HG03571 (cell line): ENCODE results near the gene NDST1.

Experiments used
- ATAC-seq: cut with Tn5 transposase; IDR thresholded peaks from one replicate; pipeline ENCODE4 v1.9.1; 2021; ENCODE audit not compliant: unreplicated experiment

NDST1 gene

DNA sequence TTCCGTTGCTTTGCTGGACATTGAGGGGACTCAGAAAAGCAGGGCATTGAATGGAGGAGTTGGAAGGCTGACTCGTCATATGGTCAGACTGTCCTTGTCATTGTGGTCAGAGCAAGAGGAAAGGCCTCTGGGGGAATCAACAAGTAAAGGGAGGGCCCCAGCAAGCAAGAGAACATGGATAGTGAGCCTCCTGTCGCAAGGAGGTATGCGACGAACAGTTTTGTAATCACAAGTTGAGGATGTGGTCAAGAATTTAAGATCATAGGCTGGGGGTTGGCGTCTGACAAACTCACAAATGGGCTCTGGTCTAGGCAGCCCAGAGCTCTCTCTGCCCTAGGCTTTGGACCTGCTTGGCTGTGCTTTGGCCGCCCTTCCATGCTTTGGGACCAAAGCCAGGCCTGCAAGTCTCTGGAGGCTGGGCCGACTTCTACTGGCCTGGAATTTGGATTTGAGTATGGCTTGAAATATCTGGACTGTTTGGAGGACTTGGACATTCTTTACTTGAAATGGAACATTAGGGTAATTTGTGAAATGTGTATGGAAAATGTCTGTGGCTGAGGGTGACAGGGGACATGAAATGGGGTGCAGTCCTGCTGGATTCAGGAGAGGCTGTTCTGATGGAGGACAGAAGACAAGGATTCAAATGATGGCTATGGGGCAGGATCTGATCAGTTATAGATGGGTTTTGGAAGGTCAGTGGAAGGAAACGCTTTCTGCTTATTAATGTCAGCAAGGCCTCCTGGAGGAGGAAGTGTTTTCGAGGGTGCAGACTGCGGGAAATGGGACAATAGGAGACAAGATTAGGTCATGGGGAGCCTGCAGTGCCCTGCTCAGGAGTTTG, 19.2 kb upstream of the NDST1 start:
- no peak for ATAC-seq

GRCh38 chr5:150489360-150490295, 18.3 kb upstream of the NDST1 start:
- ATAC-seq, result peak; percentile 68

- no peak for ATAC-seq
Measured at GRCh38 chr5:150490296-150490669, 17.6 kb upstream of the NDST1 start.

DNA sequence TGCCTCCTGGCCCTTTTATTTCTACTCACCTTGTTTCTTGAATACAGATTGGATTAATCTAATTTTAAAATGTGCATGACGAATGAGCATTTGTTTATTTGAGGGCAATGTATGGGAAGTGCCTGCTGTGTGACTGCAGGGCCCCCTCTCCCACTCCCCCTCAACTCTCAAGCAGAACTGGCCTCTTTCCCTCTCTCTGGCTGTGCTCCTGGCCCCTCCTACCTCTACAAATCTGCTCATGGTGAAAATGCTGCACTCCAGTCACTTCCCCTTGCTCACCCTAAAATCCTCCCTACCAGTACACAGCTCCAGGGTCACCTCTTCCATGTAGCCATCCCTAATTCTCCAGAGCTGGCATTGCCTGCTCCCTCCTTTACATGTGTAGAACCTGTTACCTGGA, 17.2 kb upstream of the NDST1 start:
- ATAC-seq, result no peak

- no peak for ATAC-seq
Measured at GRCh38 chr5:150491876-150492275, 16.1 kb upstream of the NDST1 start.

DNA sequence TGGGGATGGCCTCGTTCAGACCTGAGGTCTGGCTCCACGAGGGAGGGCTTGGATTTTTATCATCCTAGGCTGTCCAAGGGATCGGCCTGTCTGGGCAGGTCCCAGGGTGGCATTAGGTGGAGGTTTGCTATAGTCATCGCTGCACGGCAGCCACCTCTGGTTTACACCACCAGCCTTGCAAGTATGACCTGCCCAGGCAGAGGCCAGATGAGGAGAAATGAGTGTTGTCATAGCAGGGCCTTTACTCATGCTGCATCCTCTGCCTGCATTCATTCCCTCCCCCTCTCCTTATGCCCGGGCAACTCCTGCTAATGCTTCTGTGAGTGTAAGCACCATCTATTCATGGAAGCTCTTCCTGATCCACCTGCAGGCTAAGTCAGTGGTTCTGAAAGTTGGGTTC, 15.3 kb upstream of the NDST1 start:
- no peak for ATAC-seq

GRCh38 chr5:150496098-150496497, 11.8 kb upstream of the NDST1 start:
- ATAC-seq, result no peak

GRCh38 chr5:150496534-150496933, 11.4 kb upstream of the NDST1 start:
- no peak for ATAC-seq

DNA sequence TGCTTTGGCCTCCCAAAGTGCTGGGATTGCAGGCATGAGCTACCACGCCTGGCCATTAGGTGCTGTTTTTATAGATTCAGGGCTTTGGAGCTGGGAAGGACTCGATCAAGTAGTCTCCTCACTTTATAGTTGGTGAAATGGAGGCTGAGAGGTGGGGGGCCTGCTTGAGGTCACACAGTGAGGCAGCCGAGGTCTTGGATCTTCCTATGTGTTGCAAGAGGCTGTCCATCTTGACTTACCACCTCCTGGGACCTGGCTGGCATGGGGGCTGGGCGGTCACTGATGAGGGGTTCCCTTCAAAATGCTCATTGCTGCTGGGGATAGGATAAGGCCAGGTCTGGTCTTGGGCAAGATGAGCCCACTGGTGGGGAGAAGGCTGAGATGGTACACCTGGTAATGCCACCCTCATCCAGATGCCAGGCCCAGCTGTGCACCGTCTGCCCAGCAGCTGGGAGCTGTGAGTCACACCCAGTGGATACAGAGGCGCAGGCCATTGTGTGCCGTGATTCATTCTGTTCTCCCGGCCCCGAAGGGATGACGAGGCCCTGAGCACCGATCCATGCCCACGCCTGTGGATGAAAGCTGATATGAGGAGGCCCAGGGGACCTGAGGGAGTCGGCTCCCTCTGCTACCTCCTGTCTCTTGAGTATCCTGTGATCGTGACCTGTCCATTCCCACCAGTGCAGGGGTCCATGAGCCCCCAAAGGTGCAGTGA, 10.5 kb upstream of the NDST1 start:
- no peak for ATAC-seq

DNA sequence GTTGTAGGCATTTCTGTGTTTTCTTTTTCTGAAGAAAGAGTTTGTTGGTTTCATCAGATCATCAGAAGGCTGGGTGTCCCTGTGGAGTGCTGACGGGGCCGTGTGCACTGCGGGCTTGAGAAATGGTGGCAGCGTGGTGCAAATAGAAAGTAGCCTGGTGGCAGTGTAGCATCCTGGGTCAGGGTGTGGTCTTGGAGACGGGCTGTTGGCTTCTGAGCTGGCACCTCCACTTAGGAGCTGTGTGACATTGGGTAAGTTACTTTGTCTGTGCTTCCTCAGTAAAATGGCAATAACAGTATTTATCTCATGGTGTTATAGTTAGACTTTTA, 10.0 kb upstream of the NDST1 start:
- ATAC-seq, result no peak

DNA sequence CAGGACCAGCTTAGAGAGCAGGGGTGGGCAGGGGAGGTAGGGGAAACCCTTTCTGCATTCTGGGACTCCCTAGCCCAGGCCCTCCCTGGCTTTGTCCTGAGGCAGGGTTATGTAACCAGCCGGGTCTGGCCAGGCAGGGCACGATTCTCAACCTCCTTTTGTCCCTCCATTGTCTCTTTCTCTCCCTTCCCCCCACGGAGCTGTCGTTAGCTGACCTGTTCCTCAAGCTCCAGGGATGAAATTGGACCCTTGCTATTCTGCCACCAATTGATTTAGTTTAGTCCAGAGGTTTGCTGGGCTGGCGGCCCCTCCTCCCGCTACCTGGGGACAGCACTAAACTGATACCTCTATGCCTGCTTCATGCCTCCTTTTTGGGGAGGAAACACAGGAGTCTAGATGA, 9.4 kb upstream of the NDST1 start:
- no peak for ATAC-seq

DNA sequence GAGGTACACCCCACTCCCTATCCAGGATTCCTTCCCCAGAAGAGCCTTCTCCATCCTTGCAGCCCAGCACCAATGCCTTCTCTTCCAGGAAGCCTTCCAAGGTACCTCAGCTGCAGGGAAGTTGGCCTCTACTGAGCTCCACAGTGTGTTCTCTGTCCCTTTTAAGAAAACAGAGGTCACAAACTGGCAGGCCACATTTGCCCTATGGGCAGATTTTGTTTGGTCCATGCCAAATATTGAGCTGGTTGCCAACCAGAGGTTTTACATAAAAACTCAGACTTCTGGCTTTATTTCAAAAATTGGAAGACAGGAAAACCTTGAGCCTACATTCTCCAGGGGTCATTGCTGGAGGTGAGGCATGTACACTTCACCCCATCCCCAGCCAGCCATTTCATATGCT, 9.0 kb upstream of the NDST1 start:
- ATAC-seq, result no peak

DNA sequence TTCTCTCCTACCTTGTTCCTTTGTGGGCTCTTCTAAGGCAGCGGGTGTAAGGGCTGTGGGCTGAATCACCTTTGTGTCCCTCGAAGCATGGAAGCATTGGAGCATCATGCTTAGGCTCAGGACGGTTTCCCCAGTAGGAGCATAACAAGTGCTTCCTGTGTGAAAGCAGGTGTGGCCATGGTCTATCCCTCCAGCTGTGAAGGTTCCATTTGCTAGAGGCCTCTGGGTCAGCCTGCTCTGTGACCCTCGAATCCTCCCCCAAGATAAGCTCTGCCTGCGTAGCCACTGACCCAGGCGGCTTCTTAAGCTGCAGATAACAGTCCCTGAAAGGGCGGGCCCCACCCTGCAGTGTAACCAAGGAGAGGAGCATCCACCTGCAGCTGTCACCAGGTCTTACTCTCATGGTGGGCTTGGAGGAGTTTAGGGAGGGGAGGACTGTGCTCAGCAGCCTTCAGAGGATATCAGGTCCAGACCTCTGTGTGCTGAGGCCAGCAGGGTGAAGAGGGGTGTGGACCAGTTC, 8.4 kb upstream of the NDST1 start:
- ATAC-seq, result peak; percentile 70

DNA sequence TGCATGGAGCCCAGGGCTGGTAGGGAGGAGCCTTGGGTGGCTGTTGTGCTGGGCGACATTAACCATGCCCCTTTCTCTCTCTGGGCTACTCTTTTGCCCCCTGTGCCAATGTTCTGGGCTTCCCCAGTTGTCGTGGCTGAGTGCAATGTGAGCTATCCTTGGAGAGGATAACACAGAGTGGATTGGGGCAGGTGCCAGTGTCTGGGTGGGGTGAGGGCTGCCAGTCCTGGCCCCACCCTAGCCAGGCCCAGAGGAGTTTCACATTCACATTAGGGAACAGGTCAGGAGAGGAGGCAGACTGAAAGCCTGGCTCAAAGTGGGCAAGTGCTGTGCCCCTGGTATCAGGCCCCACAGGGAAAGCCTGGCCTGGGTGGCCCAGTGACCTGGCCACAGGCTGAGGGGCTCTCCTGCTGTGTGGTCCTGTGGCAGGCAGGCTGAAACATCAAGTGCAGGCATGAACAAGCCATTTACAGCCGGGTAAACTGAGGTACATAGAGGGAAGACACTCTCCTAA, 7.5 kb upstream of the NDST1 start:
- ATAC-seq, result no peak

DNA sequence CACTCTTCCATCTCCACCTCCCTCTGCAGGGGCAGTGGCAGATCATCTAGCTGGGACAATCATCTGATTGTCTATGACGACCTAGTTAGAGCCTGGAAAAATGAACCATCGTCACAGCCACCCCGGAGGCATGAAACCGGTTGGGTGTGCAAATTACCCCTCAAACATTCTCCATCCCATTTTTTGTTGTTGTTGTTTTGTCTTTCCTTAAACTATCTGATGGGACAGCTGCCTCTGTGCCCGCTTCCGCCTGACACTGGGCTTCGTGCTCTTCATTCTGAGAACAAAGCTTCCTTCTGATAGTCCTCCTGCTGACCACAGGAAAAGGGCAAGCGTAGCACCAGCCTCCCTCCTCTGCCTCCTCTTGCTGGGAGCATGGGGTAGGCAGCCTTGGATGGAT, 7.0 kb upstream of the NDST1 start:
- no peak for ATAC-seq

GRCh38 chr5:150502106-150502505, 5.8 kb upstream of the NDST1 start:
- ATAC-seq, result no peak

- no peak for ATAC-seq
Measured at GRCh38 chr5:150502847-150503246, 5.1 kb upstream of the NDST1 start.

DNA sequence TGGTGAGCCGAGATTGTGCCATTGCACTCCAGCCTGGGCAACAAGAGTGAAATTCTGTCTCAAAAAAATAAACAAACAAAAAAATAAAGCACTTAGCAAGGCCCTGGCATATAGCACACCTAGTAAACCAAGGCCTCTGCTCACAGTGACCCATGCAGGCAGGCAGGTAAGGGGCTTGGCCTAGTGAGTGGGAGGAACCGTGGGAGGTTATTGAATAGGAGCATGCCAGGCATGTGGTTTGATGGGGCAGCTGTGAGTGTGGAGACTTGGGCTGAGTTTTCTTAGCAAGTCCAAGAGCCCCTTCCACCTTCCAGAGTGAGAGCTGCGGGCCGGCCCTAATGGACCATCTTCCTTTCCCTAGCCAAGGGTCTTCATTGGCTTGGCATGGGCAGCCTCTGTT, 4.5 kb upstream of the NDST1 start:
- ATAC-seq, result no peak

GRCh38 chr5:150503977-150504620, 3.8 kb upstream of the NDST1 start:
- ATAC-seq, result no peak

GRCh38 chr5:150505041-150505511, 2.9 kb upstream of the NDST1 start:
- ATAC-seq, result no peak

- ATAC-seq, result no peak
Measured at GRCh38 chr5:150505816-150506215, 2.1 kb upstream of the NDST1 start.
